ENCODE measurements around the gene CNTNAP2. TPM values are rescaled to one million over a fixed set of nuclear protein-coding genes. Genes with fewer than 3 reads are reported as not detected.

CNTNAP2 gene
- total and polyA plus RNA-seq, 9 of the 15 experiments (the other 6 are each of a cell fraction or from before 2014, with no cell fraction given): 0.04 to 0.62 (median 0.09) TPM; not detected in 4

- H3K9me3 ChIP-seq (replicated peaks; ENCODE audit: control insufficient read depth, insufficient read depth, low read depth, low read length): no peaks in the 10 kb centered on the region
- no peak overlapping the region for H3K9ac ChIP-seq (ENCODE audit: insufficient read depth in 1 of 2, low read depth in 2 of 2, low read length in 2 of 2)
- peaks cover 0 to 16% of the 10 kb centered on the region in 2 experiments; a peak in 4 of 5 replicates for H3K27me3 ChIP-seq (ENCODE audit: control insufficient read depth in 2 of 2, insufficient read depth in 2 of 2, low read length in 2 of 2)
- DNase-seq (ENCODE audit: extremely low read depth in 1 of 4, low spot score in 3 of 4) (no peak), ATAC-seq (peak; percentile 35; the same call in 1 of the 3 replicates), FAIRE-seq (no peak)
- no peaks in the 10 kb centered on the region for H4K20me1 ChIP-seq (replicated peaks; ENCODE audit: control insufficient read depth, insufficient read depth, low read length)
- no peak overlapping the region for H3K27ac ChIP-seq (ENCODE audit: extremely low read depth, low read depth, low read length)
- no peaks in the 10 kb centered on the region for H3K79me2 ChIP-seq (ENCODE audit: control insufficient read depth, insufficient read depth, low read length)
- ChIA-PET POLR2A (interaction anchor here (0.6 to 1.4 kb wide), 2 partner anchors 14 to 63 kb away, joined by 3 read pairs; no protein-coding TSS in a partner anchor), CTCF (ENCODE audit: low intra/inter-chr PET ratio) (no interaction called here)
- H3K4me2 ChIP-seq (ENCODE audit: insufficient read depth, low read length): no peak overlapping the region
- no peaks in the 10 kb centered on the region for H3K4me1 ChIP-seq (replicated peaks in 1 of 2; ENCODE audit: control insufficient read depth in 2 of 2, insufficient read depth in 2 of 2, low read length in 2 of 2)
- no peaks in the 10 kb centered on the region for H3K36me3 ChIP-seq (ENCODE audit: control insufficient read depth, insufficient read depth, low read length)
- intact Hi-C loops (cut with micrococcal nuclease) (no loop called here), in situ Hi-C loops (cut with MboI) (no loop called here)
- BruUV-seq (replicated peaks): no TSS peak
- WGBS (ENCODE audit: insufficient coverage, low coverage, missing lambda C conversion rate): 1% methylated on average over 5 of the region's 5 CpGs
- no peaks in the 10 kb centered on the region for H3K9me1 ChIP-seq (ENCODE audit: control insufficient read depth, insufficient read depth, low read length)
- no peak overlapping the region for H2AFZ ChIP-seq (ENCODE audit: low read depth, low read length)
- no peak overlapping the region for H3K4me3 ChIP-seq
- no peak for TF ChIP-seq ZBTB7A (IDR thresholded peaks at IDR 0.05; ENCODE audit: borderline replicate concordance, control insufficient read depth, low read depth, low read length)
- no peak for TF ChIP-seq ZFP1 (CRISPR knock-in tag; IDR thresholded peaks at IDR 0.05)
- TF ChIP-seq MXI1 (IDR thresholded peaks at IDR 0.05; ENCODE audit: low read depth, low read length): no peak
- no peak for TF ChIP-seq ARID4B (CRISPR knock-in tag; IDR thresholded peaks at IDR 0.05)
- no peak for TF ChIP-seq ZNF263 (CRISPR knock-in tag; IDR thresholded peaks at IDR 0.05; ENCODE audit: borderline replicate concordance)
- no peak for TF ChIP-seq ZNF668 (CRISPR knock-in tag; IDR thresholded peaks at IDR 0.05)
- no peak for TF ChIP-seq SMARCA5 (IDR thresholded peaks at IDR 0.05)
- TF ChIP-seq RREB1 (CRISPR knock-in tag; IDR thresholded peaks at IDR 0.05): no peak
- TF ChIP-seq KAT7 (CRISPR knock-in tag; IDR thresholded peaks at IDR 0.05; ENCODE audit: borderline replicate concordance): no peak
- TF ChIP-seq TEAD4 (IDR thresholded peaks at IDR 0.05; ENCODE audit: low read length): no peak
- no peak for TF ChIP-seq TEAD4 (CRISPR knock-in tag; IDR thresholded peaks at IDR 0.05; ENCODE audit: borderline replicate concordance)
- TF ChIP-seq KDM1A (IDR thresholded peaks at IDR 0.05): no peak
Observed at GRCh38 chr7:148362541-148362940, 2245.9 kb downstream of the CNTNAP2 start.
